Stimulated activated CD8-positive, alpha-beta memory T cell treated with anti-CD3 and anti-CD28 coated beads, Interleukin-15, amount 100 ng/mL, for 24 hours (primary cell): Measurements from ENCODE around the gene C11orf68.
A peak's percentile ranks its signal among the peaks of the same experiment; 100 is the strongest.
"Not testable (repeated sequence)": the region's sequence is repeated elsewhere in the genome, so short reads cannot be mapped to it uniquely, and the experiment has no call there.

Source experiments
- DNase-seq: peaks from one replicate; pipeline ENCODE4 v3.0.0-alpha.2; 2020; ENCODE audit warnings: low read depth

The C11orf68 gene

DNA sequence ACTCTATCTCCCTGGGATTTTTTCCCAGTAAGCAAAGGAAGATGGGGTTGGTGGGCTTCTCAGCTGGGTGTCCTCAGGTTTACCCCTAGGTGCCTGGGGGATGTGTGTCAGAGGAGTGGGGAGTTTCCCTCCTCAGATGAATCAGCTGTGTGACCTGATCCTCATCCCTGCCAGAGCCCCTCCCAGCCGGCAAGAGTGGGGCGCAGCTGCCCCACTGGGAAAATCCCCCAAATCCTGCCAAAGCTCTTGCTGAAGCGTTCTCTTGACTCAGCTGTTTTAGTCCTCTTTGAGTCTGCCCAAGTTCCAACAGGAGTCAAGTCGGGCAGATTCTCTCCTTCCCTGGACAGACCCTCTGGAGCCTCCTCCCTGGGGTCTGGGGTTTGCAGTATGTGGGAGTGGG, 6.0 kb downstream of the C11orf68 start:
- no peak for DNase-seq

DNA sequence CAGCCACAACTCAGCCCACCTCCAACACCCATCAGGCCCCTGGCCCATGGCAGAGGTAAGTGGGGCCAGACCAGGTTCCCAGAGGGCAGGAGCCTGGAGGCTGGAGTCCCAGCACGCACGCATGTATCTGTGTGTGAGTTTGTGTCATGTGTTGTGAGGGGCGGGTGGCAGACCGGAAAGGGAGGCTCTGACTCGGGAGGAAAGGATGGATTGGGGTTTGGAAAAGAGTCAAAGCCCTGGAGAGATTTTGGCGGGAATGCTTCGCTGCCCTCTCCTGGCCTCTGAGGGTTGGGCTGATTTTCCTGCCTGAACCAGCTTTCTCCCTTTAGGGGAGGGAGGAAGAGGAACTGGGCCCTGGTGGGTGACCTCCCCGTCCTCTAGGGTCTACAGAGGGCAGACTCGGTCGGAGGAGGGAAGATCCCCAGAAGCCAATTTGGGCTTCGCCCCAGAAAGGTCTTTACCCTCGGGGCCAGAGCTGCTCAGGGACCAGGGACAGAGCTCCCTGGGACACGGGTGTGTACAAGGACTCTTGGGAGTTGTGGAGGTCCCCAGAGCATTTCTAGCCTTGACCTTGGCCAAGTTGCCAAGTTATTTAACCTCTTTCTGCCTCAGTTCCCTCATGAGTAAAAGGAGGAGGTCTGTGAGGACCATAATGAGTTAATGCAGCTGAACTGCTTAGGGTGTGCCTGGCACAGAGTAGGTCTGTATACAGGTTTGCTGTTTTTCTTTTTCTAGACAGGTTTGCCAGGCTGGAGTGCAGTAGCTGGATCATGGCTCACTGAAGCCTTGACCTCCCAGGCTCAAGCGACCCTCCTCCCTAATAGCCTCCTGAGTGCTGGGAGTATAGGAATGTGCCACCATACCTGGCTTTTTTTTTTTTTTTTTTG, 6.9 kb downstream of the C11orf68 start:
- no peak for DNase-seq

DNA sequence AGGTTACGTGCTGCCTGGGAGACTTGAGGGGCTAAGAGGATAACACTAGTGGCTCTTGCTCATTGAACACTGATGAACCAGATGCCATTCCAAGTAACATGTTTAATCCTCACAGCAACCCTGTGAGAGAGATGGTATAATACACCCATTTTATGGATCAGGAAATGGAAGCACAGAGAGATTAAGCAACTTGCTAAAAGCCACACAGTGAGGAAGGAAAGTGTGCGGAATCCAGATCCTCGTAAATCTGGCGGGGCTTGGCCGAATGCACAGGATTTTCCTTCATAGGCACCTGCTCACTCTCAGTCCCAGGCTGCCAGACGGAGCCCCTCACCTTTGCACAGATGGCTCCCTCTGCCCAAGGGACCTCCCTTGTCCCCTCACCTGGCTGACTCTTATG, 11.0 kb downstream of the C11orf68 start:
- DNase-seq = no peak

DNA sequence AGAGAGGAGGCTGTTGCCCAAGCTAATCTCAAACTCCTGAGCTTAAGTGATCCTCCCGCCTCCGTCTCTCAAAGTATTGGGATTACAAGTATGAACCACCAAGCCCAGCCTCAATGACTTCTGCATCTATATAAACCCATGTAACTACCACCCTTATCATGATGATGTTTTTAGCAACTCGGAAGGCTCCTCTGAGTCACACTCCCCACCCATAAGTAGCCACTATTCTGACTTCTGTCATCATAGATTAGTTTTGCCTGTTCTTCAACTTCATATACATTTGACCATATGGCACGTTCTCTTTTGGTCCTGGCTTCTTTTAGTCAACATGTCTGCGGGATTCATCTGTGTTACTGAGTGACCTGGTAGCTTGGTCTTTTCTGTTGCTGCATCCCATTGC, 12.3 kb downstream of the C11orf68 start:
- no peak for DNase-seq

DNA sequence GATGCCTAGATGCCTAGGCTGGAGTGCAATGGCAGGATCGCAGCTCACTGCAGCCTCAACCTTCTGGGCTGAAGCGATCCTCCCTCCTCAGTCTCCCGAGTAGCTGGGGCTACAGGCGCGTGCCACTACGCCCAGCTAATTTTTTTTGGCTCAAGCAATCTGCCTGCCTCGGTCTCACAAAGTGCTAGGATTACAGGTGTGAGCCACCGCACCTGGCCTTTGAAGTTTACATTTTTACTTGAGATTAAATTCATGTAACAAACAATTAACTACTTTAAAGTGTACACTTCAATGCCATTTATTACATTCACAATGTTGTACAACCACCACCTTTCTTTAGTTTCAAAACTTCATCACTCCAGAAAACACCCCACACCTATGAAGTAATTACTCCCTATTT, 15.1 kb downstream of the C11orf68 start:
- no peak for DNase-seq

DNA sequence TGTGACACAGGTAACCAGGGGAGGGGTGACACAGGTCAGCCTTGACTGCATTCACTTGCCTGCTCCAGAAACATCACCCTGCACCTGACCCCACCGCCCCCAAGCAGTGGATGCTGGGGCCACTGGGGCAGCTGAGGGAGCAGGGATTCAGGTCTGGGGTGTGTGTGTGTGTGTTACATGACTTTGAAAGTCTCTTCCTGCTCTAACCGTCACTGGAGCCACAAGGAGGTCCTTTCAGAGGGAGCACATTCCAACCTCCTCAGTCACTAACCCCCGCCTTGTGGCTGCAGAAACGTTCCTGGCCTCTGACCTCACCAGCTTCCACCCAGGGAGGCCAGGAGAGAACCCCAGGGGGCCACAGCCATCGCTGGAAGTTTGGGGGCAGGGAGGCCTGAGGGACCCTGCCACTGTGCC, 15.8 kb downstream of the C11orf68 start:
- DNase-seq = no peak

DNA sequence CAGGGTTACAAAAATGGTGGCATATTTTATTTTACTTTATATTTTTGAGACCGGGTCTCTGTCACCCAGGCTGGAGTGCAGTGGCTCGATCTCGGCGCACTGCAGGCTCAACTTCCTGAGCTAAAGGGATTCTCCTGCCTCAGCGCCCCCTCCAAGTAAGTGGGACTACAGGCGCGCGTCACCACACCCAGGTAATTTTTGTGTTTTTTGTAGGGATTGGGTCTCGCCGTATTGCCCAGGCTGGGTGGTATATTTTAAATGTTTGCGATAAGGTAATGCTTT, 18.0 kb downstream of the C11orf68 start:
- DNase-seq = no peak

DNA sequence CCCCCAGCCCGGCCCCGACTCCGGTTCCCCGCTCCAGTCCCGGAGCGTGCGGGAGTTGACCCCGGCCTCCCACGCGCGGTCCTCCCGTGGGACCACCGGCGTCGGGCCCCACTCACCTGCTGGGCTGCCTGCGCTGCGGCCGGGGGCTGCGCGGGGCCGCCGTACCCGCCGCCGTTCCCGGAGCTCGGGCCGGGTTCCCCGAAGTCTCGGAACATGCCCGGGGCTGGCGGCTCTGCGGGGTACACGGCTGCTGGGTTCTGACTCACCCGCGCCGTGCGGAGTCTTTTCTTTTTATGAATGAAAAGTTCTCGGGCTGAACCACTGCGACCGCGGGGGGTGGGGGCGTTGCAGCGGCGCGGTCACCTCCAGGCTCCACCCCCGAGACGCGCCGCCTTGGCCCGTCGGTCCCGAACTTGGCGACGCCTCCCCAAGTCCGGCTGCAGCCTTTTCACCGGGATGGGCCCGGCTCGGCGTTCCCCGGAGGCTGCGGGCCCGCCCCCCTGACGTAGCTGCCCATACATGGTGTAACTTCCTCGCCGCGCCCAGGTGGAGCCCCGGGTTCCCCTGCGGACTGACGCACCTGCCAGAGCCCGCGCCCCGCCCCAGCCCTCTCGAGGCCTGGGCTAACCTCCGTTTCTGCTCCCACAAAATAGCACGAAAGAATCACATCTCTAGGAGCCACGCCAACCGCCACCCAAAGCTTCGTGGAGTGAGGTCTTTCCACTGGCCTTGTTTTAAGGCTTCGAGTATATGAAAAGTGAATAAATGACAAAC, 18.6 kb downstream of the C11orf68 start, which contains the start of gene FOSL1:
Gene FOSL1 (minus strand): TSS at position 264 of the 774 bp plus-strand sequence. CDS start 49 bp downstream, at position 215.
- DNase-seq = peak; percentile 86

DNA sequence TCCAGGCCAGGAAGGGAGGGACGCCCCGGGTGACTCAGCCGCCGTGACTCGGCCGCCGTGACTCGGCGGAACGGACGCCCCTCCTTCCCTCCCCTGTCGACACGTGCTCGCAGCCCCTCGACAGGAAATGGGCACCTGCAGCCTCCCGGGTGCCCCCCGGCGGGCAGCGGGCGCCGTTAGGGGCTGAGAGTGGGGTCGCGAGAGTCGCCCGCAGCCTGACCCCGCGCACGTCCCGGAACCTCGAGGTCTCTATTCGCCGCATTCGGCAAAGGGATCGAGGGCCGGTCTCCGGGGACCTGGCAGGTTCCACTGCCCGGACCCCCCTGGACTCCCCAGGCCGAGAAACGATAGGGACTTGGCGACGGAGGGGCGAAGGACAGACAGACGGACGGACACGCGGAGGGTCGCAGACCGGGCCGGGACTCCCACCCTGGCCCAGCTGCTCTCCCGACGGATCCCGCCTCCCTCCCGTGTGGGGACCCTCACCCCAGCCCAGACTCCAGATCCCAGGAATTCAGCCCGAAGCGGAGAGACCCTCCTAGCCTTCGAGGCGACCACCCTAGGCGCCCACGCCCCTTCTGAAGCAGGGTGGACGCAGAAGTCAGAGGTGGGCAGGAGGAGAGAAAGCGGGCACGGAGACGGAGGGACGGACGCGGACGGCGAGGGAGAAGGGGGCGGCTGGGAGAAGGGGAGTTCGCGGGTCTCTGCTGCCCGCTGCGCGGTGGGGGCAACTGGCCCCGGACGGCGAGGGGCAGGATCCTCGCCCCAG, 19.3 kb downstream of the C11orf68 start:
- no peak for DNase-seq

DNA sequence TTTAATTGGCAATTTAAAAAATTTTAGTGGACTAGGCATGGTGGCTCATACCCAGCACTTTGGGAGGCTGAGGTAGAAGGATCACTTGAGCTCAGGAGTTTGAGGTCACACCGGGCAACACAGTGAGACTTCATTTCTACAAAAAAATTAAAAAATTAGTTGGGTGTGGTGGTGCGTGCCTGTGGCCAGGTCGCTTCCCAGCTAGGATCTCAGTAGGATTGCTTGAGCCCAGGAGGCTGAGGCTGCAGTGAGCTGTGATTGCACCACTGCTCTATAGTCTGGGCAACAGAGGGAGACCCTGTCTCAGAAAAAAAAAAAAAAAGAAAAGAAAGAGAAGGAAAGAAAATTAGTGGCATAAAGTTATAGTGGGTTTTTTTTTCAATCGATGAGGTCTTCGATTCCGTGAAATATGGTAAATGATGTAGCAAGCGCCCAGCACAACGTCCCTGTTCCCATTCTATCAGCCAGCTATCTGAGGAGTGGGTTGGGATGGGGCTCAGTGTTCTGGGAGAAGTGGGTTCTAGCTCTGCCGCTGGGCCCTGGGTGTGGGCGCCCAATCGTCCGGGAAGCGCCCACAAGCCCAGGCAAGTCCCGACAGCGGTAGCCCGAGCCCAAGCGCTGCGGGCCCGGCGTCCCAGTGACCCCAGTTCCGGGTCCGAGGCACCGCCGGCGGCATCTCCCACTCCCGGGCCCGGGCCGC, 20.1 kb downstream of the C11orf68 start:
- DNase-seq = no peak

DNA sequence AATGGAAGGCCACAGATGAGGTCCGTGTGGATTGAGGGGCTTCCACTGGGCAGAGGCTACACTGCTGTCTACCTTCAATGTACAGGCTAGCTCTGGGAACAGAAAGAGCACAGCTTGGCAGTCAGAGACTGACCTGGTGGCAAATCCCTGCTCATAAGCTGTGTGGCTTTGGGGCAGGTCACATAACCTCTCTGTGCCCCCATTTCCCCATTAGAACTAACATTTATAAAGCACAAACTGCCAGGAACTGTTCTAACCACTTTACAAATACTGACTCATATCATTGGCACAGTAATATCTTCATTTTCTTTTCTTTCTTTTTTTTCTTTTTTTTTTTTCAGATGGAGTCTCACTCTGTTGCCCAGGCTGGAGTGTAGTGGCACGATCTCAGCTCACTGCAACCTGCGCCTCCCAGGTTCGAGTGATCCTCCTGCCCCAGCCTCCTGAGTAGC, 21.8 kb downstream of the C11orf68 start:
- no peak for DNase-seq

DNA sequence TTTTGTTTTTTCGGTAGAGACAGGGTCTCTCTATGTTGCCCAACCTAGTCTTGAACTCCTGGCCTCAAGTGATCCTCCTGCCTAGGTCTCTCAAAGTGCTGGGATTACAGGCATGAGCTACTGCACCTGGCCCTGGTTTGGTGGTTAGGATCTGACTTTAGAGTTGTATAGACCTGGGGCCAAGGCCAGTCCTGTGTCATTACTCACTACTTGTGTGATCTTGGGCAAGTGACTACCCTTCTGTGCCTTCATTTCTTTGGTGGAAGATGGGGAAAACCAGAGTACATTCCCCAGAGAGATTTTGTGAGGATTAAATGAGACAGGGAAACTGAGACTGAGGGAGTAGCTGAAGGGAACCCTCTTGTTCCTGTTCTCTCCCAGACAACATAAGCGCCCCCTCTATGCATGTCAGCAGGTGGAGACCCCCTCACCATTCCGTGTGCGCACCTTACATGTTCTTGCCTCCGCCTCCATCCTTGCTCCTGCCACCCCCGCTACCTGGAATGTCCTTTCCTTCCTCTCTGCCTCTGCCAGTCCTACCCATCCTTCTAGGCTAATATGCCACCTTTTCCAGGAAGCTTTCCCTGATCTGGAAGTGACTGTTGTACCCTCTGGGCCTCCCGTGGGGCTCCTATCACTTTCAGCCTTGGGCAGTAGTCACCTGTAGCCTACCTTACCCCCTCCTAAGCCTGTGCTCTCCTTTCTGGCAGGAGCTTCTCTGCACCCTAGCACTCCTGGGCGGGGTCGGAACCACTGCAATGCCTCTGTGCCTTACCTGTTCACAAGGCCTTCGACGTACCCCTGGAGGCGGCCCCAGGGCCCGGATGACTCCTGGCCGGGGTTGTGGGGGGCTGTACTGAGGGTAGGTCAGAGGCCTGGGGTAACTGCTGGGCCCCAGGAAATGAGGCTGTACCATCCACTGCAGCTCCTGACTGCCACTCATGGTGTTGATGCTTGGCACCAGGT, 22.5 kb downstream of the C11orf68 start:
- no peak for DNase-seq

DNA sequence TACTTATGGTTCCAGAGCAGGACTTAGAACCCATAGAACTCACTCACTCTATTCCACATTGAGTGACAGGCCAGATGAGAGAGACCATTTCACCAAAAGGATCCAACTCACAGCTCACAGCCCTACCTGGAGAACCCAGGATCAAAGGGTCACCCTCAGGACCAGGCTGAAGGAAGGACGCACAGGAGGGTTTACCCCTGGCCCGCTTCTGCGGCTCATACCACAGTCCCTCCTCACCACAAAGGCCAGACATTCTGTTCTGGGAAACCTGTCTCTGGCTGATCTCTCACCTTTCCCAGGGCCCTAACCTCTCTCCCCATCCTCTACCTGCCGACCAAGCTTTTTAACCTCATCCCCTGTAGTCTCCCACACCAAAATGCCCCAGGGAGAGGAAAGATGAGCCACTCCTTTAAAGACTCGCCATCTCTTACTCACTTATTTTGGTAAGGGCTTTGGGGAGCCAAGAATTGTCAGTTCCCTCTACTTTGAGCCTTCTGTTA, 23.3 kb downstream of the C11orf68 start:
- DNase-seq = no peak

DNA sequence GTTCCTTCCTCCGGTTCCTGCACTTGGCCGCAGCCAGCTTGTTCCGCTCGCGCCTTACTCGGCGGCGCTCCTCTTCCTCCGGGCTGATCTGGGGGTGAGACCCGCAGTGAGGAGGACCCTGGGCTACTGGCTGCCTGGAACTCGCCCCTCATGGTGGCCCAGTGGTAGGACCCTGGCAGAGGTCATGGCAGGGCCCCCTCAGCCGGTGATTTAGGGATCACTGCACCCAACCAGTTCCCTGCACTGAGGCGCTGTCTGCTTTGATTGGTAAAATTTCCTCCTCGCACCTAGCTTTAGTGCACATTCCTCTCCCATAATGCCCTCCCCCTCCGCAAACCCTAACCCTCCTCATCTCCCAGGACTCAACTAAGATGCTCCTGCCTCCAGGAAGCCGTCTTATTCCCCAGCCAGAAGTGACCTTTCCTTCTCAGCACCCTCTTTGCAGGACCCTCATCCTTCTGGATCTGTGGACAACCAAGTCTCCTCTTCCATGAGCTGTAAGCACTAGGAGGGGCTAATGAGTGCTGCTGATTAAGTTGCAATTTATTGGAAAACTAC, 24.7 kb downstream of the C11orf68 start:
- DNase-seq = no peak

DNA sequence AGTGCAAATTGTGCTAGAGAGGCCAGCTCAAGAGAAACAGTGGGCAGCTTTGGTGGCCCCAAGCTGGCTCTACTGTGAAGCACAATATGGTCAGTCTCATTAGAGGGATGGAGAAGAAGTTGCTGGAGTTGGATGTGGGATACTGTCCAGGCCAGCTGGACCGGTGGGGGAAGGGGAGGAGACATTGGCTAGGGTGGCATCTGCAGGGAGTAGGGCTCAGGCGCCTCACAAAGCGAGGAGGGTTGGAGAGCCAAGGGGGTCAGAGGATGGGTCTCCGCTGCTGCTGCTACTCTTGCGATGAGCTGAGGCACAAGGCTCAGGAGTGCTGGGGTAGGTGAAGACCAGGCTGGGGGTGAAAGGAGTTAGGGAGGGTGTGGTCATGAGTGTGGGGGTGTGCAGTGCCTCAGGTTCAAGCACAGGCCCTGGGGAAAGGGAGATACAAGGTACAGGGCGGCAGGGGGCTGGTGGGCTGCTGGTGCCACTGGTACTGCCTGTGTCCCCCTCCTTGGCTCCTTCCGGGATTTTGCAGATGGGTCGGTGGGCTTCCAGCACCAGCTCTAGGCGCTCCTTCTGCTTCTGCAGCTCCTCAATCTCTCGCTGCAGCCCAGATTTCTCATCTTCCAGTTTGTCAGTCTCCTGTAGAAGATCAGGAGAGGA, 26.1 kb downstream of the C11orf68 start:
- DNase-seq = no peak

DNA sequence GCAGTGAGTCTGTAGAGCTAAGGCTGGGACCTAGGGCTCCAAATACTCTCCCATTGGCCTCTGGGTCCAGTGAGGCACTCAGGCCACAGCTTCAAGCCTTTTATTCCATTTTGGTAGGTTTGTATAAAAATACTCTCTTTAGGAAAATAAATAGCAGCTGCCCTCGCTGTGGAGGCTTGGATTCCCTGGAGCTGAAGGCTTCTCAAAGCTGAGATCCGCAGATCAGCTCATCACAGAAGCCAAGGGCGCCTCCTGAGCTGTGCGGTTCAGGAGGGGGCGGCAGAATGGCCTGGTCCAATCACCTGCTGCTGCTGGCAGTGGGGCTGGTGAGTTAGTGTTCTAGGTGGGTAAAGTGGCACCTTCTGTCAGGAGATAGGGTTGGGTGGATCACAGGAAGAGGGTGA, 26.7 kb downstream of the C11orf68 start:
- not testable (repeated sequence) for DNase-seq

DNA sequence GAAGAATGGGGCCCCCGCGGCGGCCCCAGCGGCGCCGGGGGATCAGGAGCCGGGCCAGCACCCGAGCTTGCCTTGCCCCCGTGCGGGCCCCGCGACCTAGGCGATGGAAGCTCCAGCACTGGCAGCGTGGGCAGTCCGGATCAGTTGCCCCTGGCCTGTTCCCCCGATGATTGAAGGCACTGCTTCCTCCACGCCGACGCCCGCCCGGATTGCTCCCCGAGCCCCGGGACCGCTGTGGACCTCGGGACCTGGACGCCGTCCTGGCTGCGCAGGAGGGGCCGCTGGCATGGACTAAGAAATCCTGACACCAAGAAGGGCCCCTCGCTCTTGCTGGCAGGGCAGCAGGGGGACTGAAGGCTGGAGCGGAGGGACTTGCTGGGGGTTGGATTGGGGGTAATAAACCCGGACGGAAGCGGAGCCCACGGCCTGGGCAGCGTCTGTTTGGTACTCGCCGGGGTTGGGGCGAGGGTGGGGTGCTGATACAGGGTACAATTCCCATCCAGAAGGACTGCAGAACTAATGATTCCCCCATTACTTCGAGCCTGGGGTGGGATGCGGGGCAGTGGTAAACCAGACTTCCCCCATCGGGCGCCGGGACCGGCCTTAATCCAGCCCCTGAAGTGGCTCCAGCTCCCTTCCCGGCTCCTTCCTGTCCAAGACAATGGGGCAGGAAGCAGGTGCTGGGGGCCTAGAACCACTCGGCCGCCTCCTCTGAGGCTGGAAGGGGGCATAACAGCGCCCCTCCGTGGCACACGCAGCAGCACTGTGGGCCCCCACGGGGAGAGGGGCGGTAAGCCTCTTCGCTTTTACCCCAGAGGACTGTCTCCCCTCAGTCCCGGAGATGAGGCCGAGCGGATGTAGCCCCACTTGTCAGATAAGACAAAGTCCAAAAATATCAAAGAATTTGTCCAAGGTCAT, 27.4 kb downstream of the C11orf68 start:
- DNase-seq = peak; percentile 26
